GM18498 (cell line): ENCODE data around the gene KDM5A.
"Not testable (repeated sequence)": the region's sequence is repeated elsewhere in the genome, so short reads cannot be mapped to it uniquely, and the experiment has no call there.

Experiments
- ATAC-seq: cut with Tn5 transposase; IDR thresholded peaks from one replicate; pipeline ENCODE4 v1.9.1; 2021; ENCODE audit warnings: mild to moderate bottlenecking, moderate library complexity; ENCODE audit not compliant: unreplicated experiment

Gene KDM5A

DNA sequence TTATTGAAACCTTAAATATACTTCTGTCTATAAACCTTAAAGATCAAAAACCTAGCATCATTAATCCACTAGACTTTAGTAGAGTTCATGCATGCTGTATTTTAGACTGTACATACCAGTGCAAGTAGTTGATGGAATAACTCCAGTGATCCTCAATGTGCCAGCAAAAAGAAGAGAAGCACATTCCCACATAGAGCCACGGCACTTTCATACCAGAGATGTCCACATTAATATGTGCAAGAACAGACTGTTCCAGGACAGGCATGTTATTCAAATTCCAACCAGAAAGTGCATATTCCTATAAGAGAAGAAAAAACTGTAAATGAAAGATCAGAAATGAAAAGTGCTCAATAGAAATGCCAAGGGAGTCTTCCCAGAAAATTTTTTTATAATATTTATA lies 55.0 kb downstream of the KDM5A start:
- ATAC-seq, result no peak

GRCh38 chr12:332581-333205 lies 56.4 kb downstream of the KDM5A start:
- ATAC-seq, result no peak

- no peak for ATAC-seq
Measured at GRCh38 chr12:331287-331686, 57.8 kb downstream of the KDM5A start.

GRCh38 chr12:325906-326305 lies 63.2 kb downstream of the KDM5A start:
- ATAC-seq, result no peak

- ATAC-seq, result no peak
Measured at GRCh38 chr12:323507-323906, 65.6 kb downstream of the KDM5A start.

DNA sequence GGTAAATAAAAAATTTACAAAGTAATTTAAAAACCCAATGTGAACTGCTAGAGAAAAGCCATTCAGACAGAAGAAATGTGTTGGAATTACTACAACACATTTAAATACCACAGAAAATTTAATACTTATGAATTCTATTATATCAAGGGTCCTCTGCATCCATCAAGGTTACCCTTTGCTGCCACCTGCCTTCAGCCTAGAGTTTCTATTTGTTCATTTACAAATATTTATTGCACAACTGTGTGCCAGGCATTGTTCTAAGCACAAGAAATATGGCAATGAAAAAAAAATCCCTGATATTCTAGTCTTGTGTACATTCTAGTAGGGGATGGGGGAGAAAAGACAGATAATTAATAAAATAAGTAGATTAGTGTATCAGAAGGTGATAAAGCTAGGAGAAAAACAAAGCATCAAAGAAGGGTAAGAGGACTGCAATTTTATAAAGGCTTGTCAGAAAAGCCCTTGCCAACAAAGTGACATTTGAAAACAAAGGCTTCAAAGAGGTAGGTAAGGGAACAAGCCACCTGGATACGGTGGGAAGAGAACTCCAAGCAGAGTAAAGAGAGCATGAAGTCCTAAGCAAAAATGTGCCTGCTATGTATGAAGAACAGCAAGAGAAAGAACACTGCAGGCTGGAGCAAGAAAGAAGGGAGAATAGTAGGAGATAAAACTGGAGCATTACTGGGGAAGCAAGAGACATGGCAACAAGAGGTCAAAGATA lies 67.4 kb downstream of the KDM5A start:
- no peak for ATAC-seq

DNA sequence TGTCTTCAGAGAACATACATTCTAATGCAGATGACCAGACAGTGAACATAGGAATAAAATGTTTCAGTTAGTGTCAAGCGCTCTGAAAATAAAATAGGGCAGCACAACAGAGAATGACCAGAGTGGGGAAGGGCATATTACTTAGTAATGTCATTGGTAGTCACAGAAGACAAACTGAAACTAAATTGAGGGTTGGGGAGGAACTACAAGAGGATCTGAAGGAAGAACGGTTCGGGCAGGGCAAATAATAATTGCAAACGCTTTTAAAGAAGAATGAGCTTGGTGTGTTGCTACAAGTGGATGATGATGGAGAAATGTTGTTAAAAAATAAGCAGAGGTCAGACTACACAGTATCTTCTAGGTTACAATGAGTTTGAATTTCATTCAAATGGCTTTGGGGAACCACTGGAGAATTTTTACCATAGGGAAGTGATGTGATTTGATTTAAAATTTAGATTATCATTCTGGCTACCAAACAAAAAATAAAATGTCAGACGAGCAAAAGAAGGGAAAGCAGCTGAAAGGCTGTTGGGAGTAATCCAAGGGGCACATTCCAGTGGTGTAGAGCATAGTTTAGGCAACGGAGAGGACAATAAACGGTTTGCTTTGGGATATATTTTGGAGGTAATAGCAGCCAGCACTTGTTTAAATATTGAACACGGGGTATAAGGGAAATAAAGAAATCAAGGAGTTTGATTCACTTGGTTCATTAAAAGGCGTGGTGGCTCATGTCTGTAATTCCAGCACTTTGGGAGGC lies 70.2 kb downstream of the KDM5A start:
- no peak for ATAC-seq

DNA sequence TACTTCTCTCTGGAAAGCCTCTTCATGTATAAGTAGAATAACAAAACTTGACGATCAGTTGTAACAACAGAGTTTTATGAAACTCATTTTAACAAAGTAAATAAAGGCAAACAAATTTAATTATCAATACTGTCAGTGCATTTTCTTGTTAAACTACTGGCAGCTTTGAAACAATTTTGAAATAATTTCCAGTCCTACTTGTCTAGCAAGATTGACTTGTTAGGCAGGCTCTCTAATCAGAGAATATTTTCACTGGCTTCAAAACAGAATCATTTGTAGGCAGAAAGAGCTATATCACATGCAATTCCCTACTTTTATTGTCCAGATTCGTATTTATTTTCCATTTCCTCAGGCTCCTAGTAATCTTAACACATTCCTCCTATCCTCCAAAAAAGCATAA lies 80.6 kb downstream of the KDM5A start:
- ATAC-seq, result no peak

- ATAC-seq, result no peak
Measured at GRCh38 chr12:307406-307805, 81.7 kb downstream of the KDM5A start.

DNA sequence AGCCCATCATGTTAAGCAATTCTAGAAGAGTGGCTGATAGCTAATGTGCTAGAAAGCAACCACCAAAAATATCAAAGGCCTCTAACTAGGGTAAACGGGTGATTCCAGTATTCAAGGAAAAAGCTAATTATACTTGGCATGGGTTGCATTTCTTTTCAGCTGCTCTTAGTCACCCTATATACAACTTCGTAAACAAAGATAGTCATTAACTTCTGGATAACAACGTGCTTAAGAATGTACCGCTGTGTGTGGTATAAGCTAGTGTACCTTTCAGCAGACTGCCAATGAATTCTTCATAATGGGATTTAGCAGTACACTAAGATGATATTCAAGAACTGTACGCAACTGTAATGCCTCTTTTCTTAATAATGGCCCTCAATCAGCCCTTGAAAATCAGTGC lies 84.3 kb downstream of the KDM5A start:
- no peak for ATAC-seq

- ATAC-seq, result not testable (repeated sequence)
Measured at GRCh38 chr12:302766-303165, 86.4 kb downstream of the KDM5A start.

DNA sequence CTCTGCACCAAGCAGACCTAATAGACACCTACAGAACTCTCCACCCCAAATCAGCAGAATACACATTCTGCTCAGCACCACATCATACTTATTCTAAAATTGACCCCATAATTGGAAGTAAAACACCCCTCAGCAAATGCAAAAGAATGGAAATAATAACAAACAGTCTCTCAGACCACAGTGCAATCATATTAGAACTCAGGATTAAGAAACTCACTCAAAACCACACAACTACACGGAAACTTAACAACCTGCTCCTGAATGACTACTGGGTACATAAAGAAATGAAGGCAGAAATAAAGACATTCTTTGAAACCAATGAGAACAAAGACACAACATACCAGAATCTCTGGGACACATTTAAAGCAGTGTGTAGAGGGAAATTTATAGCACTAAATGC lies 89.0 kb downstream of the KDM5A start:
- not testable (repeated sequence) for ATAC-seq

DNA sequence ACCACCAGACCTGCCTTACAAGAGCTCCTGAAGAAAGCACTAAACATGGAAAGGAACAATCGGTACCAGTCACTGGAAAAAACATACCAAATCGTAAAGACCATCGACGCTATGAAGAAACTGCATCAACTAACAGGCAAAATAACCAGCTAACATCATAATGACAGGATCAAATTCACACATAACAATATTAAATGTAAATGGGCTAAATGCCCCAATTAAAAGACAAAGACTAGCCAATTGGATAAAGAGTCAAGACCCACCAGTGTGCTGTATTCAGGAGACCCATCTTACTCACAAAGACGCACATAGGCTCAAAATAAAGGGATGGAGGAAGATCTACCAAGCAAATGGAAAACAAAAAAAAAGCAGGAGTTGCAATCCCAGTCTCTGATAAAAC lies 89.6 kb downstream of the KDM5A start:
- not testable (repeated sequence) for ATAC-seq

DNA sequence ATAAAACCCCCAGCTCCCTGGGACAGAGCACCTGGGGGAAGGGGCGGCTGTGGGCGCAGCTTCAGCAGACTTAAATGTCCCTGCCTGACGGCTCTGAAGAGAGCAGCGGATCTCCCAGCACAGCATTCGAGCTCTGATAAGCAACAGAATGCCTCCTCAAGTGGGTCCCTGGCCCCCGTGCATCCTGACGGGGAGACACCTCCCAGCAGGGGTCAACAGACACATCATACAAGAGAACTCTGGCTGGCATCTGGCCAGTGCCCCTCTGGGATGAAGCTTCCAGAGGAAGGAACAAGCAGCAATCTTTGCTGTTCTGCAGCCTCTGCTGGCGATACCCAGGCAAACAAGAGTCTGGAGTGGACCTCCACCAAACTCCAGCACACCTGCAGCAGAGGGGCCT lies 91.1 kb downstream of the KDM5A start:
- ATAC-seq, result not testable (repeated sequence)

GRCh38 chr12:295132-295531 lies 94.0 kb downstream of the KDM5A start:
- ATAC-seq, result no peak

GRCh38 chr12:293199-293598 lies 95.9 kb downstream of the KDM5A start:
- ATAC-seq, result no peak

GRCh38 chr12:292186-292585 lies 96.9 kb downstream of the KDM5A start:
- ATAC-seq, result no peak

GRCh38 chr12:291153-291723 lies 97.9 kb downstream of the KDM5A start:
- no peak for ATAC-seq

DNA sequence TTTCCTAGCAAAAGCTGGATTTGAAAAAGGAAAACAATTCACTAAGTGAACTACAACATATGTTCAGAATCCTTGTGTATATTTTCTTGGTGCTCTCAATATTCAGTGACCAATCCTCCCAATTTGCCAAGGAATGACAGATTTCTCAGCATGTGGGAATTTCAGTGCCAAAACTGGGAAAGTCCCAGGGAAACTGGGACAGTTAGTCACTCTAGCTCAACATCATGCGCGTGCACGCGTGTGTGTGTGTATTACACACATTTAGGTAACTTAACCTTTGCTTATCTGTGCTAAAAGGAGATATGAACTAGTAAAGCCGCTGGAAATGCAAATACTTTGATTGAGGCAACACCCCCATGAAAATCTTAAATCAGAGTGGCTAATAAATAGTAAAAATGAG lies 100.4 kb downstream of the KDM5A start:
- ATAC-seq, result no peak

- ATAC-seq, result no peak
Measured at GRCh38 chr12:286531-287300, 102.4 kb downstream of the KDM5A start.

GRCh38 chr12:278046-278445 lies 111.1 kb downstream of the KDM5A start:
- ATAC-seq, result no peak
